Limb (tissue), 2 donors: ENCODE results near the gene LRMDA.

Experiments used
- DNase-seq, 2 donors: peaks; one replicate each; pipeline ENCODE4 v3.0.0-alpha.2; 2016; ENCODE audit errors: extremely low spot score in 2 of 2

LRMDA gene

DNA sequence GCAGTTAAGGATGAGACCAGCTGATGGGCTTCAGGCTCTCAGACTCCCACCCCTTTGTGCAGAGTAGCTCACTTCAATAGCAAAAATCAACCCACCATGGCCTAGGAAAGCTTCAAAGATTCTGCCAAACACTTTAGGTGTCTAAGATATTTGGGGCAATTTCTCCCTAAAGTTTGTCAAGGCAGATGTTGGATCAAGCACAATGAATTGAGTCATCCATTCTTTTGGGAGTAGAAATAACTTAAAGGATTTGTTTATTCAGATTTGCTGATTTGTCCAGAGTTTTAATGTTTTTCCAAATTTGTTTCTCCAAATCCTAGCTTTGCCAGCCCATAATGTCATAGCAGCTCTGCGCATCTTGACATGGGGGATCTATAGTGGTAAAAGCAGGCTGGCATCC, 855.1 kb downstream of the LRMDA start:
- DNase-seq, result no peak

DNA sequence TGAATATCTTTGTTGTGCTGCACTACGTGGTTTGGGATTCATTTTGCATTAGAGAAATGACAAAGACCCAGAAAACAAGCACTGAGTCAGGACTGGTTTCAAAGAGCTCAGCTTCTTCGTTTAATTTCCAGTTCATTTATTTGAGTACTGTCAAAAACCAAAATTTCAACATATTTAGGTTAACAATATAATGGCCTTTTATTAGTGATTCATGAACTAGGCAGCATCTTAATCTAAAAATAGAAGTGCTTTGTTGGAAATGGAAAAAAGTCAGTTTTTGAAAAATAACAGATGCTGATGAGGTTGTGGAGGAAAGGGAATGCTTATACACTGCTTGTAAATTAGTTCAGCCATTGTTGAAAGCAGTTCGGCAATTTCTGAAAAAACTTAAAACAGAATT, 856.4 kb downstream of the LRMDA start:
- no peak for DNase-seq

DNA sequence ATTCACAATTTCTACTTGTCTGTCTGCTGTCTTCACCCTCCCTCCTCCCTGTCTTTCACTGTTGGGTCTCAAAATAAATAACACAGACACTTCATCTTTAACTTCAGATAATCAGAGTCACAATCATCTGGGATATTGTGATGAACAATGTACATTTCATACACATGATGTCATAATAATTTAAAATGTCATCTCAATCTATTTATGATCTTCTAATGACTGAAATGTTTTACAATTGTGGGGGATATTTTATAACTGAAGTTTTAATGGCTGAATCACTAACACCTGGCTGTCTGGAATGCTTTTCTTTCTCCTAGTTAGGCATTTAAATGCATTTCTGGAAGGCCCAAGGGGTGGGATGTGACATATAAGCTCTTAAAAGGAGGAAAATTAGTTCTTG, 859.8 kb downstream of the LRMDA start:
- no peak for DNase-seq

DNA sequence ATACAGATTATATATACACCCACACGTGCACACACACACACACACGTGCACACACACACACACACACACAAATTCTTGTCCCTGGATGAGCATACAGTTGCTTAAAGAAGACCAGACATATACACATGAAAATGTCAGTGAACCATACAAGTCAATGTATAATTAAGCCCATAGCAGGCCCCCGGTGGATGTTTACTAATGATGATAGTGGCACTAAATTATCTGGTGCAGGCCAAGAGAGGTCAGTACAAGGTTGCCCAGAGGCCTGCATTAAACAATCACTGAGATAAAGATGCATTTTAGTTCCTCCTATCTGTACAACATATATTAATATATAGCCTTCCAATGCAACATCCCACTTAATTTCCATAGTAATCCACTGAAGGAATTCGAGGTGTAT, 860.5 kb downstream of the LRMDA start:
- no peak for DNase-seq

DNA sequence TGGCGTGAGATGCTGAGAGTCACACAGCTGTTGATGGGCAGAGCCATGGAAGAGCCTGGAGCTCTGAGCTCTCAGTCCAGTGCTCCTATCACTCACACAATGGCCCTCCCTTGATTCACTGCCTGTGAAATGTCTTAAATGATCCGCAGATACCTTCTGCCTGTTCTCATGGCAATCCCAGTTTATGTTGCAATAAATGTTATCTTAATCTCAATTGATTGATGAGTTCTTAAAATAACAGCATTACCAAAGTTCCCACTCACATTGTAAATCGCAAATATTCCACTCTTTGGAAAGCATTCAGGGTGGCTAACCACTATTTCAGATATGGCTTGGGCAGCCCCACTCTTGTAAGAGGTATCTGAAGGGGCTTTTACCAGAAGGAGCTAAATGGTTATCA, 865.5 kb downstream of the LRMDA start:
- DNase-seq, result no peak

DNA sequence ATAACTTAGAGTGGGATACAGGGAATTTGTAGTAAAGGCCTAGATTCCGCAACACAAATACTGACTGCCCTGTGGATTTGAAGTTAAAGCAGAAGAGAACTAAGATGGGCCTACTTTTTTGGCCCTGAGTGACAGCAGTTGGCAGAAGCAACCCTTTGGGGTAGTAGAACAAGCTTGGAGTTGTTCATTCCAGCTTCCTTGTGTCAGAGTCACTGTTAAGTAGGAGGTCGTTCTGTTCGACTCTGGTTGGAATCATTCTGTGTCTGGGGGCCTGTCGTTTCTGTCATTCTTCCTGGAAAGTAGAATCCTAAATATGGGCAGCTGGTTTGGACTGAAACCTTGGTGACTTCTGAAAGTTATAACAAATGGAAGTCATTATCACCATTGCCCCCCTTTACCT, 865.9 kb downstream of the LRMDA start:
- no peak for DNase-seq

DNA sequence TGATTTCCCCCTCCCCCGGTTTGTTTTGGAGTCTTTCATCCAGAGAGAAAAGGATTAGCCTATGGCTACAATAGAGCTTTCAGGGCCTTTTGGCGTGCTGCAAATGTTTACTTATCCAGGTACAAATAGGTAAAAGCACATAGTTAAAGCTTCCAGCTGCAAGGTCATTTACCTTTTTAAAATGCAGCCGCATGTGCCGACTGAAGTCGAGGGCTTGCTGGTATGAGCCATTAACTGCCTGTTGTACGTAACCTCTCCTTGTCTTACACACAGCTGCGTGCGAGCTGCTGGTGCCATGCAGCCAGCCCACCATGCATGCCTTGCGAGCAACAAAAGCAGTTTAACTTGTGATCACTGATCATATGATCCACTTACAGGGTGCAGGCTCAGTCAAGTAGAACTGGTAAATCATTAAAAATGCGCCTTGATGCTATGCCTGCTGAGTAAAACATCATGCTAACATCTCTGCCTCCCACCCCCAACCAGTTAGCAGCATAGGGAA, 866.4 kb downstream of the LRMDA start:
- DNase-seq, result no peak

DNA sequence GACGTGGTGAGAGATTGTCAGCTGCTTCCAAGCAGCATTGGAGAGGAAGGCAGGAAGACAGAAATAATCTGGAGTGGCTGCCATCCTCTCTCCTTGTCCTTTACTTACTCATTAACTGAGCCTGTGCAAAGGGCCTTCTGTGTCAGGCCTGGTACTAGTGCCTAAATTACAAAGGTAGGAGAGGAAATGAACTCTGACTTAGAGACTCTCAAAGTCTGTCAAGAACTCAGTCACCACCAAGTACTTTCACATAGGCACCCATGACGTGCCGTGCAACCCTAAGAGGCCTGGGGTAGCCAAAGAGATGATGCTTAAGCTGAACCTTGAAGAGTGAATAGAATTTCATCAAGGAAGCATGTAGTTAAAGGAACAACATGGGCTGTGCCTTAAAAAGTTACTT, 866.9 kb downstream of the LRMDA start:
- DNase-seq, result no peak

DNA sequence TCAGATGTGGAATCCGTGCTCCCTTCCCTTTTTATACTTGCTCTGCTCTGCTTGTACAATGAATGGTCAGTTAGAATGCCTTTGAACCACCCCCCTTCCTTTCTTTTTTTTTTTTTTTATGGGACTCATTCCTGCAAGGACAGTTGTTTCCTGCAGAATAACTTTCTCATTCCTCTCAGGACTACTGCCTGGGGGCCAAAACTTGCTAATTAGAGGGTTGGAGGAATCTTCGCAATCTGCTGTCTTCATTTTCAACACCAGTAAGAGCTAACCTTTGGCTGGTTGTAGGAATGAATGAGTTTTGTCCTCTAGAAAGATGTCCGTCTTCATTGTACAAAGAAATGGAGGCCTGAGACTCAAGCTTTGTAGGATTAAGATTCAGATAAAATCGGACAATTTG, 868.1 kb downstream of the LRMDA start:
- no peak for DNase-seq

DNA sequence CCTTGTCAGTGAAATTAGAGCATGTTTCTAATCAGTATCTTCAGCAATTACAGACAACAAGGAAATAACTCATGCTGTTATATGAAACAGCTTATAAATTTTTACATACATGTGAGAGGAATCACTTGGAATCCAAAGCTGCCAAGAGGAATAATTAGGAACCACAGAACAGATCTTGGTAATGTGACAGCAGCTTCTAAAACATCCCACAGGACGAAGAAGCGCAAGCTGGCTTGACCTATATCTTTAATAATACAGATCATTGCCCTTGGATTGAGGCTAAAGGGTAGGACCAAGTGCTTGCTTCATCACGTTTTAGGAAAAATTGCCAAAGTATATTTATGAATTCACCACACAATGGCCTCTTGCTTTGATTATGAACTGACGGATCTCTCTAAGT, 869.8 kb downstream of the LRMDA start:
- no peak for DNase-seq

DNA sequence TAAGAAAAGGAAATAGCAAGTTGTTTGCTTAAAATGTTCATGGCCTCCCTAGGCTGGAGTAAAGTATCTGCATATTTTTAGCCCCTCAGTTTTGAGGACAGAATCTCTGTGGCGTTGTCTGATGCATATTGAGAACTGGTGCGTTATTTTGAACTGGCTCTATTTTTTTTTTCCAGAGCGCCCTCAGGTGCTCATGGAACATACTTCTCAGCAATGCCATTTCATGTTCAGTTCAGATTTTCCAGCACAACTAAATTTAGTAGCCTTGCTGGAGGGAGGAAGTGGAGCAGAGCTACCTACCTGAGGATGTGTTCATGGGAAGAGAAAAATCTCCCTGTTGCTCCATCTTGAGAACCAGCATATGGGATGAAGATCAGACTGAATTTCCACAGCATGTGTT, 870.5 kb downstream of the LRMDA start:
- no peak for DNase-seq

DNA sequence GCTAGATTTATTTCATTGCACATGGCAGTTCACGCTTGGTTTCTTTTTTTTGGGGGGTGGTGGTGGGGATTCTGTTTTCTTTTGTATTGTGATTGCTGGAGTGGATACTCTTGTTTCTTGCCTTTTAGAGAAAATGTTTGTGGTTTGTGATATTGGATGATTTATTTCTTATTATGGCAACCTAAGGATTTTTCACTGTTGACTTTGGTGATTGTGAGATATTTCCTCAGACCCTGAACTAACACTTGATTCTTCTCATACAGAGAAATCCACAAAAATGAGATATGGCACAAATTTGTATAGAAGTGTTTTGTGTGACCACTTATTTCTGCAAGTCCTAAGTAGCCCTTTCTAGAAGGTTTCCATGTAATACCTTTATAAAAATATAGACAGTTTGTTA, 871.1 kb downstream of the LRMDA start:
- no peak for DNase-seq

DNA sequence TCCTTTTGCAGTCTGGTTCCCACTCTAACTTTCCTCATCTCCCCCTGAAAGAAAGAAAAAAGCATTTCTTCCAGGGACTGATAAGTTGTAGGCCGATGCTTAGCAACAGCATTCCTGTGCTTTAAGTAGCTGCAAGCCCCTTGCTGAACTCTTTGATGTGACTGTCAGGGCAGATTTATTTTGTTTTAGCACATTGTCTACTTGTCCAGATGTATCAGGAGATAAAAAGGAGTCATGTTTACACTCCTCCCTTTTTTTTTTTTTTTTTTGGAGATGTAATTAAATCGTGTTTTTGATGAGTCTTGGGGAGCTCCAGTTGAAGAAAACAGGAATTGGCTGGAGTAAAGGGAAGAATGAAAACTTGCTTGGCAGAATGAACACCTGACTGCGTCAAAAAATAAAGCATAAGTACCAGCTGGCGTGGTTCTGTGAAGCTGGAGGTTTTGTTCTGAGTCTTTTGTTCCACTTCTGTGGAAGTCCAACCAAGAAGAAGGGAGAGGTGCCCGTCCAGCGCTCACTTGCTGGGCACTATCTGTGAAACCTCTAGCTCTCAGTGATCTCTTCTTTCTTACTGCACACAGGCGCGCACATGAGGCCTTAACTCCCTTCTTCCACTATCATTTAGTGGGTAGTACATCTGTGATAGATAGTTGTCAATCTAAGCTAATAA, 871.7 kb downstream of the LRMDA start:
- no peak for DNase-seq

DNA sequence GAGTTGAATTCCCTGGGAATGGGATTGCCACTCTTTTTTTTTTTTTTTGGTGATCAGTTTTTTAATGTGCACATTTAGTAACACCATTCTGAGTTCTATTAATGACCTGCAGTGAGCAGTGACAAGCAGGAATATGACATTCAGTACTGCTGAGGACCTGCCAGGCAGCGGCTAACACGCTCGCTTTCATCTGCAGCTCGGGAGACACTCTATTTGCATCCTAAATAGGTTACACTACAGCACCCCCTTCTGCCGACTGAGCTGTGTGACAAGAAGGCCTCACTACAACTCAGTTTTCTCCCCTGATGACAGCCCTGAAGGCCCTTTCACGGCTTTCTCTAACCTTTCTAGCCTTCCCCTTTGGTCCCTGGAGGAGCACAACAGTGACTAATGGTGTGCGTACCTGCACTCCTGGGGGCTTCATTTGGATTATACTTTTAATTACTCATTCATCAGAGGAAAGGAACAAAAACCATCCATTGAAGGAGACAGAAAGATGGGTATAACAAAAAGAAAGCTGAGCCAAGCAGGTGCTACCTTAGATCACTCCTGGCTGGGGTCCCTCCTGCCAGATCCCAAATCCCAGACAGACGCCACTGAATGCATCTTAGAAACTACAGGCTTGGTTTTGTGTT, 872.4 kb downstream of the LRMDA start:
- DNase-seq, result peak; percentile 80 to 82

DNA sequence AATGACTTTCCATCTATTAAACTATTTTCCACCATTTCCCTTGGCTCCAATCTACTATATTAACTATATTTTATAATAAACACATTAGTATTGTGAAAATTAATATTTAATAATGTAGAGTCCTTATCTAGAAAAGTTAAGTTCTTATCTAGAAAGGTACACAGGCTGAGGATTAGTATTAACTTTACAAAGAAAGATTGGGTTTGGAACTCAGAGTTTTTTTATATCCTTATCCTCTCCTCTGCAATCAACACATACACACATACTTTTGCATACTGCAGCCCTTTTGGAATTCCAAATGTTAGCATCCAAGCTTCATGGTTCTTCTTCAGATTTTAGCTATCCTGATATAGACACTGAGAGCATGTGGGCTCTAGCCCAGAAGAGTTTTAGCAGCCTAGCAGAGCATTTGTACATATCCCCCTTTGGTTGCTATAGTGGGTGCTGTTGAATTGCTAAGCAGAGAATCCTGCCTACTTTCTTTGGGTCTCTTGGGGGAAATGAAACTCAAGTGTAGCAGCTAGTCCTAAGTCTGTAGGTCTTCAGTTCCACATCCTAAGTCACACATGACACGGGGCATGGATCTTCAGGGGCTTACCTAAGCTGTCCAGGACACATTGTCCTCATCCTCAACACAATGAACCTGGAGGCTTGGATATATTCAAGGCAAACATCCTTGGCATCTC, 874.6 kb downstream of the LRMDA start:
- DNase-seq, result no peak

DNA sequence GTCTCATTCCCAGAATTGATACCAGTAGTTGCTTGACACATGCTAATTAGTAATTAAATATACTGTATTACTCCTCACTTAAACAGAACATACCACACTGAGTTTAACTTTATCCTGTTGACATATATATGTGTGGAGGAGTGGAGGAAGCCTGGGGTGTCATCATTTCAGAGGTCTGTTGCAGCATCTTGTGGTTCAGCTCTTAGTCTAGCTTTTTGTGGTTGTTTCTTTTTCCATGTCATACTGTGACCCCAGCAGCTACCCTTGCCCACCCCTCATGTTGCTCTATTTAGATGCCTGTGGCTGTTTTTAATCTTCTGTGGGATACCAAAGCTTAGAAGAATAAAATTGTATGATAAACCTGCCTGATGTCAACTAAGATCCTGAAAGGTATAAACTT, 875.4 kb downstream of the LRMDA start:
- DNase-seq, result no peak

DNA sequence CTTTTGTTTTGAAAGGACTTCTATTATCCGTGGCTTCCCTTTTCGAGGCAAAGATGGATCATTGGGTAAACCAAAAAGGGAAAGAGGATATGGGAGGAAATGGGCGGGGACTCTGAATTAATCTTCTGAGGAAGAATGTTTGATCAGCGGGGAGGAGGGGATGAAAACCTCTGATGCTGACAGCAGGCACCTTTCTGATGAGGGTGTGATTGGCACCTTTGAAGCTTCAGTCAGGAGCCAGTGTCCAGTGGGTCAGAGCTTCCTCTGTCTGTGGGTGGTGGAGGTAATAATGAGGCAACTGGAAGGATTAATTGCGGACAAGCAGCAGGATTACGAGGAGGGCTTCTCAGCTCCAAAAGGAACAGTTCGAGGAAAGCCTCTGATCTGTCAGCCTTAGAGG, 877.6 kb downstream of the LRMDA start:
- DNase-seq, result no peak

DNA sequence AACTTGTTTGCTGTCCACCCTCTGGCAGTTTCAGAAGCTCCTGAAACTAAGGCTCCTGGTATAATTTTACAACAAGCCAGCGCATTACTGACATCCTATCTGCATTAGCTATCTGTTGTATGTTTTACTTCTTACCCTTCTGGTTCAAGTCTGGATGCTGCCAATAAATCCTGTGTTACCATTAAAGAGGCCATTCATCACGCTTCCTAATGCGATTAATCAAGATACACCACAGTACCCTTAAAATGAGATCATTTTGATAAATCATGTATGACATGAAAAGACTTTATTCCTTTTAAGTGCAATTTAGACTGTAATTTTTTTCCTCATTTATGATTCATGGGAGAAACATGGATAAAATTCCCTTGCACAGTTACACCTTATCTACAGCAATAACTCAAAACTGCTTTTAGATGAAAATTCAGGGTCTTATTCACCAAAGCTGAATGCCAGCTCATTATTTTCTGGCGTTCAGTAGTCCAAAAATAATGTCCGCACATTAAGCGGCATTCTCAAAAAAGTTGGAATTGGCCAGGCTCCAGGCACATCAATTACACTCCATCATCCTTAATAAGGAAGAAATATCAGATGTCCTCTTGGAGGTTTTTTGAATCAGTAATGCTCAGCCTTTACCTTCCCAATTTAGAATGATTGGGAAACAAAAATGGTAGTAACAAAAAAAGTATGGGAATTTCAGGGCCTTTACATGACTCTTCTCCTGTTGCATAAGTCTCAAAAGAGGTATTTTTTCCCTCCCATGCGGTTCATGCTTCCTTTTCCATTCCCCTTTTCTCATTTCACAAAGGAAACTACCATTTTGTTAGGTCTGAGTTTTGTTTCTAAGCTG, 878.5 kb downstream of the LRMDA start:
- peak in 1 of 2 donors; percentile 22 for DNase-seq

DNA sequence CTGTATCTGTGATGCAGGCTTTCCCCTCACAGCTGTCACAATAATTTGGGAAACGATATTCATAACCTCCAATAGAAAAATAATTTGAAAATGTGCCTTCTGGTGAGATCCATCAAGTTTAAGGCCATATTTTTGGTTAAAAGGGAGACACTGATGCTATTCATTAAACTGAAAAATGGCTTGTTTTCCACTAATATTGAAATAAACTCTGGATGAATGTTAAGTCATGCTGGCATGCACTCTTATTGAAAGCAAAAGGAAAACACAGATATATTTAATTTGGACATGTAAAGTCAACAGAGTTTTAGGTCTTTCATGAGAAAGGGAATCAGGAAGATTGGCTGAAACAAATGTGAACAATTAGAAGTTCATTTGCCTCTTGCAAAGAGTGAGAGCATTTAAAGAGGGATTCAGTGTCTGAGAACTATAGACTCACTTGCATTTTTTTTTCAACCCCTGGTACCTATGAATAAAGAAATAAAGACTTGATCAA, 879.2 kb downstream of the LRMDA start:
- DNase-seq, result no peak

DNA sequence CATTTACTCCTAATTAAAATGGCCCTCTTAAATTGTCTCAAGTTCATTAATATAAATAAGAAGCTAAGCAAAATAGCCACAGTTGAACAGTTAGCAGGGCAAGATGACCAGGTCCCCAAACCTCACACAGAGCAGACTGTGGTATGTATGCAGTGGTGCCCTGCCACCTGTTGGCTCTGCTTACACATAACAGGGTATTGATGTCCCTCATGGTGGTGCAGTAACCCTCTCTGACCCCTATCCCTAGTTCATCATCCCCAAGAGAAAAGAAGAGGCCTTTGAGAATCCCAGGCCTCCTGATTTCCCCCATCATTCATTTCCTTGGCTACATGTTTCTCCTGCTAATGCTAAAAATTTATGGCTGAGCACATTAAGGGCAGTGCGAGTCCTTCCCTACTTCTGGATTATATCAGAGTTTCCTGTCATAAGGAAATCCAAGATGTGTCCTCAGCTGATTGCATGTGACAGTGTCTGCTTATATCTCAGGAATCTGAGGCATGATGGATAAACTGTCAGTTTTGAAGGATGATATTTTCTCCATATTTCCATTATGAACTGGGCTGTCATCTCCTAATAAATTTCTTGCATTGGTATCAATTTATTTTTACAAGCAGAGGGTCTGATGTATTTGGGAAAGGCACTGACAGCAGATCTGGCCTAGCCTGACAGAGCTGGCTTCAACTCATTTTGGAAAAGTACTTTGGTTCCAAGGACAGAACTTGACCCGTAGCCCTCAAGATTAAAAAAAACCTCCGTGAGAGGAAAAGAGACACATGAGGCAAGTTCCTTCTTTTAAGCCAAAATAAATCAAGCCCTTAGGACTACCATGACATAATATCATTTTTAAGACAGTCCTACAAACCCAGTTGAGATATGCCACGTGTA, 880.6 kb downstream of the LRMDA start:
- no peak for DNase-seq

DNA sequence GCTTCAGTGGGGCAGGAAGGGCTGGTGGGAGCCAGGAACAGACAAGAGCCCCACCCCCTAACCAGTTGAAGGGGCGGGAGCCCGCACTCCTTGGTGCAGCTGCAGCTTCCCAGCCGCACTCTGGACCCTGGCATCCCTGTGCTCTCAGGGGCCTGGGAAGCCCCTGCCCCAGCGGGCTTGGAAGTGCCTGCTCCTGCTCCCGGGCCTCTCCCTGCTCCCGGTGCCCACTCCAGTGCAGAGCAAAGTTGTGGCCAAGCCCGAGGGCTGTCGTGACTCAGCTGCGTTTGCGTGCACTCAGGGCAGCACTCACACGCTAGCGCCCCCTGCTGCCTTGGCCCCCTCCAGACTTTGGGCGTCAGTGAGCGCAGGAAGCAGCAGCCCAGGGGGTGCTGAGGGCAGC, 883.8 kb downstream of the LRMDA start:
- no peak for DNase-seq
